Adipose tissue (tissue), 3 donors: ENCODE results near the gene DOK1. TPM values are rescaled to one million over a fixed set of nuclear protein-coding genes. Genes with fewer than 3 reads are reported as not detected.

Experiments
- polyA plus RNA-seq, 3 donors: library from polyadenylated mRNA; stranded (reverse); fragments of 200-250 nt; gene quantifications; one replicate each; pipeline ENCODE4 v1.2.3, GENCODE V29; 2013
- donor health status: healthy with polysubstance abuse.
- donor health status: Bipolar disorder and iron deficiency.
- donor health status: healthy.

Gene DOK1
- polyA plus RNA-seq, 3 donors: 8.8 to 23.4 (median 16.2) TPM

Other genes with a start within 250 kb of the DOK1 start
- gene SLC4A5, start 211.3 kb upstream of the DOK1 start, polyA plus RNA-seq: 1 to 10 TPM in 1 of 3 donors, under 1 TPM in 2; 0.32 to 1.0 (median 0.71) TPM
- gene DCTN1, start 174.4 kb upstream of the DOK1 start, polyA plus RNA-seq: 100 to 1,000 TPM in 1 of 3 donors, 10 to 100 TPM in 2; 40.0 to 127 (median 70.4) TPM
- 1 to 10 TPM in 2 of 3 donors, under 1 TPM in 1; 0.43 to 2.4 (median 1.5) TPM for gene C2orf81, start 133.1 kb upstream of the DOK1 start, polyA plus RNA-seq
- gene WDR54, start 133.0 kb upstream of the DOK1 start, polyA plus RNA-seq: 1 to 10 TPM; 5.5 to 7.2 (median 6.6) TPM
- 10 to 100 TPM in 2 of 3 donors, 1 to 10 TPM in 1; 8.5 to 28.0 (median 13.2) TPM for gene RTKN, start 112.8 kb upstream of the DOK1 start, polyA plus RNA-seq
- gene INO80B, start 99.6 kb upstream of the DOK1 start, polyA plus RNA-seq: 10 to 100 TPM; 21.4 to 37.9 (median 33.6) TPM
- gene WBP1, start 96.3 kb upstream of the DOK1 start, polyA plus RNA-seq: 10 to 100 TPM; 69.0 to 81.3 (median 78.1) TPM
- gene MOGS, start 89.3 kb upstream of the DOK1 start, polyA plus RNA-seq: 10 to 100 TPM; 18.3 to 38.7 (median 29.1) TPM
- gene MRPL53, start 82.0 kb upstream of the DOK1 start, polyA plus RNA-seq: 100 to 1,000 TPM in 1 of 3 donors, 10 to 100 TPM in 2; 43.1 to 112 (median 84.6) TPM
- 1 to 10 TPM; 2.7 to 6.6 (median 5.0) TPM for gene CCDC142, start 71.7 kb upstream of the DOK1 start, polyA plus RNA-seq
- gene TTC31, start 71.6 kb upstream of the DOK1 start, polyA plus RNA-seq: 10 to 100 TPM; 10.6 to 15.5 (median 14.2) TPM
- 1 to 10 TPM; 1.3 to 3.3 (median 1.4) TPM for gene LBX2, start 55.1 kb upstream of the DOK1 start, polyA plus RNA-seq
- 10 to 100 TPM; 11.1 to 22.5 (median 11.5) TPM for gene PCGF1, start 47.0 kb upstream of the DOK1 start, polyA plus RNA-seq
- gene TLX2, start 40.3 kb upstream of the DOK1 start, polyA plus RNA-seq: under 1 TPM in 1 of 3 donors, not detected in 2; 0.03 TPM
- under 1 TPM in 2 of 3 donors, not detected in 1; 0.31 to 0.51 TPM for gene DQX1, start 28.5 kb upstream of the DOK1 start, polyA plus RNA-seq
- gene AUP1, start 25.0 kb upstream of the DOK1 start, polyA plus RNA-seq: 100 to 1,000 TPM in 2 of 3 donors, 10 to 100 TPM in 1; 86.1 to 159 (median 152) TPM
- 10 to 100 TPM; 21.0 to 48.9 (median 43.7) TPM for gene HTRA2, start 24.8 kb upstream of the DOK1 start, polyA plus RNA-seq
- gene LOXL3, start 778 bp upstream of the DOK1 start, polyA plus RNA-seq: 1 to 10 TPM in 2 of 3 donors, under 1 TPM in 1; 0.78 to 4.7 (median 2.8) TPM
- under 1 TPM; 0.34 to 0.70 (median 0.48) TPM for gene M1AP, start 93.6 kb downstream of the DOK1 start, polyA plus RNA-seq
- 1 to 10 TPM; 2.1 to 3.5 (median 3.0) TPM for gene SEMA4F, start 99.5 kb downstream of the DOK1 start, polyA plus RNA-seq